B cell (primary cell): ENCODE data around the gene MUC22.

Experiments used
- CTCF ChIP-seq: fragments of 200-600 bp; IDR thresholded peaks from one replicate; pipeline ENCODE4 v1.8.0; 2022; ENCODE audit warnings: antibody characterized with exemption, mild to moderate bottlenecking
- EZH2 ChIP-seq: IDR thresholded peaks from 2 replicates; pipeline ENCODE4 v1.6.1; 2012; ENCODE audit warnings: borderline replicate concordance, low read depth, mild to moderate bottlenecking, moderate library complexity, low read length; ENCODE audit not compliant: insufficient read depth, poor library complexity, severe bottlenecking

GRCh38 chr6:30985490-30985889, 24.8 kb upstream of the MUC22 start:
- TF ChIP-seq CTCF (no peak), EZH2 (no peak)
